Progenitor cell of endocrine pancreas (in vitro differentiated cells): ENCODE data around the gene TRIAP1. TPM values are rescaled to one million over a fixed set of nuclear protein-coding genes. Genes with fewer than 3 reads are reported as not detected.
A peak's percentile ranks its signal among the peaks of the same experiment; 100 is the strongest.

ENCODE experiments used
- DNase-seq: peaks from one replicate; pipeline ENCODE4 v3.0.0; 2021; ENCODE audit warnings: low spot score; ENCODE audit not compliant: unreplicated experiment
- H3K27ac Mint-ChIP-seq: 2 replicates; pipeline ENCODE4 v1.8.0; 2021; ENCODE audit warnings: mild to moderate bottlenecking, moderate library complexity, mixed read lengths
- H3K27me3 Mint-ChIP-seq: 2 replicates; pipeline ENCODE4 v1.8.0; 2021; ENCODE audit warnings: mixed read lengths
- H3K36me3 Mint-ChIP-seq: 2 replicates; pipeline ENCODE4 v1.8.0; 2022; ENCODE audit warnings: mixed read lengths; ENCODE audit not compliant: insufficient read depth
- H3K4me1 Mint-ChIP-seq: 2 replicates; pipeline ENCODE4 v1.8.0; 2021; ENCODE audit warnings: low read depth, mixed read lengths
- H3K4me3 Mint-ChIP-seq: 2 replicates; pipeline ENCODE4 v1.8.0; 2021; ENCODE audit warnings: low read depth, mild to moderate bottlenecking, moderate library complexity, mixed read lengths
- H3K9me3 Mint-ChIP-seq: 2 replicates; pipeline ENCODE4 v1.8.0; 2021; ENCODE audit warnings: low read depth, mixed read lengths
- CTCF ChIP-seq: fragments of 200-600 bp; sonication (generic); IDR thresholded peaks from one replicate; pipeline ENCODE4 v1.5.0; 2021; ENCODE audit warnings: antibody characterized with exemption, mild to moderate bottlenecking; ENCODE audit not compliant: unreplicated experiment
- long read RNA-seq: library from polyadenylated mRNA; unstranded; transcript quantifications from one replicate; pipeline ENCODE4 v2.0.0, GENCODE V29; 2020
- total RNA-seq: library from RNA; stranded (reverse); gene quantifications from 2 replicates; pipeline ENCODE4 v1.2.1, GENCODE V29; 2021

TRIAP1 gene
- 32.4 and 33.5 TPM in 2 replicates for total RNA-seq
- long read RNA-seq, transcript TRIAP1-202 (2 exons, 1,182 nt), result major isoform, 72 of 78 reads
- long read RNA-seq, partial matches to known transcripts, result 0 of 78 reads
- long read RNA-seq, other reads (novel, unspliced or antisense), result 3 of 78 reads

GRCh38 chr12:120445911-120446843 lies at the start of gene TRIAP1, which contains the start of gene GATC:
Gene TRIAP1 (minus strand): TSS chr12:120446384. CDS start chr12:120446372, 12 bp downstream.
Gene GATC (plus strand): TSS chr12:120446444. CDS start chr12:120446481, 37 bp downstream.
- H3K9me3 Mint-ChIP-seq, result no peaks in the 10 kb centered on the region
- peak; percentile 69 for DNase-seq
- H3K36me3 Mint-ChIP-seq, result peaks cover 8% of the 10 kb centered on the region
- peaks cover 17% of the 10 kb centered on the region for H3K4me1 Mint-ChIP-seq
- peak within 1 kb of the TSS; percentile 93 for H3K4me3 Mint-ChIP-seq
- no peak for TF ChIP-seq CTCF
- H3K27ac Mint-ChIP-seq, result peak within 1 kb of the TSS; percentile 98
- no peaks in the 10 kb centered on the region for H3K27me3 Mint-ChIP-seq

GRCh38 chr12:120495186-120495730 lies 49.1 kb upstream of the TRIAP1 start:
- Mint-ChIP-seq H3K27ac (peak overlapping the region; percentile 93), H3K9me3 (no peaks in the 10 kb centered on the region), H3K27me3 (no peaks in the 10 kb centered on the region), H3K36me3 (peaks cover 13% of the 10 kb centered on the region), H3K4me1 (peaks cover 22% of the 10 kb centered on the region), H3K4me3 (peak overlapping the region; percentile 90)
- no peak for TF ChIP-seq CTCF
- no peak for DNase-seq

GRCh38 chr12:120490833-120491512 lies 44.8 kb upstream of the TRIAP1 start:
- Mint-ChIP-seq H3K36me3 (peaks cover 14% of the 10 kb centered on the region), H3K9me3 (no peaks in the 10 kb centered on the region), H3K27me3 (no peaks in the 10 kb centered on the region), H3K4me1 (peaks cover 15% of the 10 kb centered on the region), H3K4me3 (no peak overlapping the region), H3K27ac (peak overlapping the region; percentile 11)
- TF ChIP-seq CTCF, result no peak
- DNase-seq, result no peak

- Mint-ChIP-seq H3K36me3 (peaks cover 14% of the 10 kb centered on the region), H3K9me3 (no peaks in the 10 kb centered on the region), H3K4me1 (peaks cover 14% of the 10 kb centered on the region), H3K27me3 (no peaks in the 10 kb centered on the region), H3K27ac (no peak overlapping the region), H3K4me3 (no peak overlapping the region)
- TF ChIP-seq CTCF, result no peak
- DNase-seq, result no peak
Measured at GRCh38 chr12:120490325-120490724, 44.1 kb upstream of the TRIAP1 start.

- TF ChIP-seq CTCF, result no peak
- Mint-ChIP-seq H3K27ac (no peak overlapping the region), H3K4me1 (peaks cover 9% of the 10 kb centered on the region), H3K27me3 (no peaks in the 10 kb centered on the region), H3K36me3 (peaks cover 14% of the 10 kb centered on the region), H3K4me3 (no peak overlapping the region), H3K9me3 (no peaks in the 10 kb centered on the region)
- DNase-seq, result no peak
Measured at GRCh38 chr12:120489018-120489417, 42.8 kb upstream of the TRIAP1 start.
